NCI-H2081 treated with DMSO at 0.1 percent for 48 hours (cell line): ENCODE measurements around the gene CRYZ.
"Not testable (repeated sequence)": the region's sequence is repeated elsewhere in the genome, so short reads cannot be mapped to it uniquely, and the experiment has no call there.

Experiments
- DNase-seq: peaks from one replicate; lab custom pipeline; 2025; lab: John Stamatoyannopoulos, UW

Gene CRYZ

DNA sequence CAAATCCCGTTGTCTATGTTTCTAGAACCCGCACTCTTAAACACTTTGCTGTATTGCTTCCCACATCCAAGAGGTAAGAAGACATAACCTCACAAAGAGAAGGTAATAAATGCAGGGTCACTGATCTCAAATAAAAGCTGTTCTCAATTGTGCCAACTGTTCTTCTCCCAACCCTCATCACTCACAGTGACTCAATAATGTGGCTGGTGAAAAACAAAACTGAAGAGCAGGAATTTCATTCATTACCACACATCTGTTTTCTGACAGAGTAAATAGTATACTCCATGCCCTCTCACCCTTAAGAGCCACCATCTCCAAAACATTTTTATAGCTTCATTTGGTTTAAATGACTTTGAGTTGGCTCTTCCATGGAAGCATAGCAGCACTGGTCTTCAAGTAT, 53.0 kb downstream of the CRYZ start:
- DNase-seq, result no peak

DNA sequence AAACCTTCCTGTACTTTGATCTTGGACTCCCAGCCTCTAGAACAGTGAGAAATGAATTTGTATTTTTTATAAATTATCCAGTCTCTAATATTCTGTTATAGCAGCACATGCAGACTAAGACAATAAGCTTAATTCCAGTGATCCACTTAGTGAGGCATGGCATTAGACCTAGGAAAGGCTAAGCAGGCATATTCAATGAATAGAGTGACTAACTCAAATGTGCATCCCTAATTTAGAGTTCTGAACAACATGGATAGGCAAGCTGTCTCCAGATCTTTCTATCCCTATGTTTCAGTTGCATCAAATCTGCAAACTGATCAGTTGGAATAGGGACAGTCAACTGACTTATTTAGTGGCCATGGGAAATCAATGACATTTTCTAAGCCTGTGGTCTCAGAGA, 54.9 kb downstream of the CRYZ start:
- no peak for DNase-seq

DNA sequence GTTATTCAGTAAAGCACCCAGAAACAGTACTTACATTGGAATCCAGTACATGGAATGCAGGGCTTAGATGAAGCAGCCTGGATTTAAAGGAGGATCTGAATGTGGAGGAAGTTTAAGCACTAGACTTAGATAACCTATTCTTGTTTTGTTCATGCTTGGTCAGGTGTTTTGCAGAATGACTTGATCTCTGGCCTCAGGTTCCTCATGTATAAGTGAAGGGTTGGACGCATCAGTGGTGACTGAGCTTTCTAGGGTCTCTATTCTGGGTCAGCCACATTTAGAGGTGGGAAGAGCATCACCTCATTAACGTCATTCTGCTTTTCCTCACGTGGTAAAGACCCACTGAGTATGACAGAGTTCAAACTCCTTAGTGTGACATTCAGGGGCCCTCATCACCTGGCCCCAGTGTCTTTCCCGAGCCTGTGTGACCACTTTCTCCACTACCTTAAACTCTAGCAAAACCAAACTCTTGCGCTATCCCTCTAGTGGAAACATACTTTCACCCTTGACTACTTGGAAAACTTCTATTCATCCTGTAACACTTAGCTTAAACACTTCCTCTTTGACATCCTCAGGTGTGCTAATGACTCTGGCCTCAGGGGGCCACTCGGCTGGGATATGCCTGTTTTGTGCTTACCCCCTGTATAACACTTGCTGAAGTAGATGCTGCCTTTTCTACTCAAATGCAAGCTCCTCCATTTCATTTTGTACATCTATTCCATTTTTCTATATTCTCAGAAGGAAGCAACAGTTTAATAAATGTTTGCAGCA, 58.4 kb downstream of the CRYZ start:
- no peak for DNase-seq

DNA sequence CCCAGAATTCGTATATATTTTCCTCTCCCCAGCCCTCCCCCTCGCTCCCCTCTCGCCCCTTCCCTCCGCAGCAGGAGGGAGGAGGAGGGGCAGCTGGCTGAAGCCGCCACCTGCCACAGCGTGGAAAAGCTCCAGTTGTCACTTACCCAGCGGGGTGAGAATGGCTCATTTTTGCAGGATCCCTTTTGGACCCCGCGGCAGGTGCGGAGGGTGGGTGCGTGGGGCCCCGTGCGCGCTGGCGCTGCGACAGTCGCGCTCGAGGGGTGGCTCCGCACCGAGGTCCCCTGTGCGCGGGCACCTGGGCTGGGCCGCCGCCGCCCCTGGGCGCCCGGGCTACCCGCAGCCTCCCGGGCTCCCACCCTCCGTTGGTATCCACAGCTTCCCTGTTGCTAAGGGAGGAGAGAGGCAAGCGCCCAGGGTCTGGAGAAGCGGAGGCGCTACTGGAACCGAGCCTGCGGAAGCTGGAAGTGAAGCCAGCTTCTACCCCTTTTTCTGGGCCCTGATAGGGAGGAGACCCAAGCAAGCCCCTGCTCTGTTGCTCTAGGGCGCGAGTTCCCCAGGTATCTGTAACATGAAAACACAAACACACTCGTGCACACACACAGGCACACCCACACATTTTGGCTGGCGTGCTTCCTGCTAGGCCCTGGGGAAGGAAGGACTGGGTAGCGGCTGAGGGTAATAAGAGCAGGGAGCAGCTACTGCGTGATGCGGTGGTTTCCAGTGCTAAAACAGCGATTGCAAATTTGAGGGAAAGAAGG, 59.3 kb downstream of the CRYZ start, which contains the start of gene ERICH3:
ERICH3 (minus strand) TSS at position 442 of the 761 bp plus-strand sequence; CDS start at position 169, 273 bp downstream.
- no peak for DNase-seq

DNA sequence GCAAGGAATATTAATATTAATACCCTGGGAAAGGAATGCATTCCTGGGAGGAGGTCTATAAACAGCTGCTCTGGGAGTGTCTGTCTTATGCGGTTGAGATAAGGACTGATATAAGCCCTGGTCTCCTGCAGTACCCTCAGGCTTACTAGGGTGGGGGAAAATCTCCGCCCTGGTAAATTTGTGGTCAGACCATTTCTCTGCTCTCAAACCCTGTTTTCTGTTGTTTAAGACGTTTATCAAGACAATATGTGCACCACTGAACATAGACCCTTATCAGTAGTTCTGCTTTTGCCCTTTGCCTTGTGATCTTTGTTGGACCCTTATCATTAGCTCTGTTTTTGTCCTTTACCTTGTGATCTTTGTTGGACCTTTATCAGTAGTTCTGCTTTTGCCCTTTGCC, 62.0 kb downstream of the CRYZ start:
- not testable (repeated sequence) for DNase-seq
